LHCN-M2 (cell line): ENCODE data around the gene OPHN1. TPM values are rescaled to one million over a fixed set of nuclear protein-coding genes. Genes with fewer than 3 reads are reported as not detected.
"Not testable (repeated sequence)": the region's sequence is repeated elsewhere in the genome, so short reads cannot be mapped to it uniquely, and the experiment has no call there.

Source experiments
- DNase-seq: peaks from one replicate; pipeline ENCODE4 v3.0.0-alpha.2; 2012; ENCODE audit warnings: low read depth
- total RNA-seq: library from RNA; depleted of rRNA; stranded (reverse); fragments of >200 nt; gene quantifications from 2 replicates; pipeline ENCODE4 v1.2.3, GENCODE V29; 2014; rRNA removed

Gene OPHN1
- total RNA-seq, 1 experiment from 2014 or later: 4.5 TPM

GRCh38 chrX:68072041-68072440 is 361.3 kb downstream of the OPHN1 start:
- peak; percentile 76 for DNase-seq

DNA sequence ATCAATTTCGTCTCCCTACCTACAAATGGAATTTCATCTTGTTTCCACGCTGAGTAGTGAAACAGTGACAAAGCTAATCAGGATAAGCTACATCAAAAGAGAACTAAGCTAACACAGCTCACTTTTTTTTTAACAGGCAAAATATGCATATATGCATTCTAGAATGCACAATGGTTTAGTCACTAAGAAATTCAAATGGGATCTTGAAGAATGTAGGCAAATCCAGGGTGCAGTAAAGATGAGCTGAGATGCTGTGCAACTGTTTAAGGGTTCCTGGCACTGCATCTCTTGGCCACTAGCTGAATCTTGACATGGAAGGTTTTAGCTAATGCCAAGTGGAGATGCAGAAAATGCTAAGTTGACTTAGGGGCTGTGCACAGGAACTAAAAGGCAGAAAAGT is 363.2 kb downstream of the OPHN1 start:
- not testable (repeated sequence) for DNase-seq

- DNase-seq: no peak
Measured at GRCh38 chrX:68061206-68061535, 372.1 kb downstream of the OPHN1 start.

GRCh38 chrX:68060506-68061205 is 372.6 kb downstream of the OPHN1 start:
- peak; percentile 16 for DNase-seq

GRCh38 chrX:68059469-68059868 is 373.8 kb downstream of the OPHN1 start:
- DNase-seq: no peak

- DNase-seq: no peak
Measured at GRCh38 chrX:68049466-68049865, 383.8 kb downstream of the OPHN1 start.

DNA sequence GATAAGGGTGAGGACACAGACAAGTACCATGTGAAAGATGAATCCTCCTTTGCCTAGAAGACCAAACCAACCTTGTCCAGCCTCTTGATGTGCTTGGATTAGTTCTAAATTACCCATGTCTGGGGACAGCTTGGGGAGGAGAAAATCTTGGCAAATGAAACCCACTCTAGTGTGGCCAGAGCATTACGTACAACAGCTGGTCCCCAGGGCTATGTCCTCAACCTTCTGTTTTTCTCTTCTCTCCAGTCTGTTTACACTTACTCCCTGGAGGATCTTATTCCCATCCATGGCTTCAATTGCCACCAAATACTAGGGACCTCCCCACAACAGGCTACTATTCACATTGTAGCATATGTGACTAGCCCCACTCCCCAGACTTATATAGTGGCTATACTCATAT is 384.5 kb downstream of the OPHN1 start:
- no peak for DNase-seq

DNA sequence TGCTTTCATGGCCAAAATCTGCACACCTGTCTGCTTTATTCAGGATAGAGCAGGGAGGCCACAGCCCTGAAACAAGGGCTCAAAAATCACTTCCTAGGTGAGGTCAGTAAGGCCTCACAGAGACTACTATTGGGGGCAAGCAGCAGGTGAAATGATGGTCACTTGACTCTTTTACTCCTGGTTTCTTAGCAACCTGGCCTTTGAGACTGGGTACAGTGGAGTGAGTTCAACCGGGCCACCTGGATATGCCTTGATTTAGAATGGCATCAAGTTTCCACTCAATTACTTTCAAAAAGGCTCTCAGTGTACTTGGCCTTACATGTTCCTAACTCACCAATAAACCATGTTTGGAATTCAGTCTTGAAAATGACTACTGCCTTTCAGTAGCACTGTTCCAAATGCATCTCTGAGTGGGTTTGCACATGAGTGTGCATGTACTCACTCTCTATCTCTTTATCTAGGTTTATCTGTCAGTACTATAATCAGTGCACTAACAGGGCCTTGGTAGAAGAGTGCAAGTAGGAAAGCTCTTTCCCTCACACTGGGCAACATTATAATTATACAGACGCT is 388.2 kb downstream of the OPHN1 start:
- no peak for DNase-seq

DNA sequence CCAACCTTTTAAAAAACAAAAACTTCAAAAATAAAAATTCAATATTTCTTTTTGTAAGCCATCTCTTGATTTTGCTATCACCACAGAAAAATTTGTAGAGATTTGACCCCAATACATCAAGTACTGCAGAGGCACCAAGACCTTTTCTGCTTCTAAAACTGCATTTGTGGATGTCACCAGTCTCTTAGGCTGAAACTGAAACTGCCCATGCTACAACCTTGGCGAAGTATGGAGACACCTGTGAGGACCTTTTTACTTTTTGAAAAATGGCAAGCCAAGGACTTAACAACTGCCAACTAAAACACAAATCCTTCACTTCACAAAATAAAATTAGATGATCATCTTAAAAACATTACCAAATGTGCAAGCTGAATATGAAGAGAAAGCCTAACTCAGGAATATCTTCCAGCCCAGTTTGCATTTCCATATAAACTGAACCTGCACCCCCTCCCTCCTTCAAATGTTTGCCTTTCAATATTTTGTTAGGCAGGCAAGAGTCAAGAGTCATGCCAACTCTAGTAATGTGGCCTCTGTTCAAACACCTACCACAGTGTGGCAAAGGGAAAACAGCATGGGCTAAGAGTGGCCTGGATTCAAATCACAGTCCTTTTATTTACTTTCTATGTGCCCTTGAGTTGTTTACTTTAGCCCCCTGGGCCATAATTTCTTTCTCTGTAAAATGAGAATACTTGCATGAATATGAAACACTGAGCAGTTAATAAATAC is 389.4 kb downstream of the OPHN1 start:
- DNase-seq: no peak

GRCh38 chrX:68041110-68041509 is 392.2 kb downstream of the OPHN1 start:
- DNase-seq: no peak

GRCh38 chrX:68018248-68019203 is 414.8 kb downstream of the OPHN1 start:
- peak; percentile 18 for DNase-seq

GRCh38 chrX:67998540-67998939 is 434.8 kb downstream of the OPHN1 start:
- DNase-seq: no peak

Other genes starting within 250 kb of the OPHN1 start
- 19.8 and 24.3 TPM in 2 replicates for gene YIPF6, start 65.6 kb upstream of the OPHN1 start, total RNA-seq
- gene STARD8, start 214.2 kb upstream of the OPHN1 start, total RNA-seq: 10.6 and 12.1 TPM in 2 replicates